ENCODE results near the gene CTPS2.

CTPS2 gene

DNA sequence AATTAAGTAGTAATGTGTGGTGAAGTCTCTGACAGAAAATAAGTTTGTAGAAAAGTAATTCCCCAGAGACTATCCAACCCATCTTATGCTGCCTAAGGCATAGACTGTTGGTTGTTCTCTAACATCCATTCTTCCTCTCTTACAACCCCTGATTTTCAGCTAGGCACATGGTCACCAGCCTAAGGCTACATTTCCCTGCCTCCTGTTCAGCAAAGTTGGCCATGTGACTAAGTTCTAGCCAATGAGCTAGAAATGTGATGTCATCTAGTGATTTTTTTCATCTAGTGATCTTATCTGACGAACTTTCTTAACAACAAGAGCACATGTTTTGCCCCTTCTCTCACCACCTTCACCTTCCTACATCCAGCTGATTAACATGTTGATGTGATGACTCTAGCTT, 164.8 kb downstream of the CTPS2 start:
- Histone ChIP-seq H3K36me3 (ENCODE audit: insufficient read depth, low read depth, low read length) (no peaks in the 10 kb centered on the region), H3K4me3 (ENCODE audit: low read length) (no peak overlapping the region), H3K9ac (ENCODE audit: low read depth, low read length) (no peak overlapping the region), H3K4me1 (ENCODE audit: insufficient read depth, low read length) (no peaks in the 10 kb centered on the region), H3K9me3 (ENCODE audit: insufficient read depth, low read depth, low read length) (no peaks in the 10 kb centered on the region), H3K27ac (ENCODE audit: low read length) (no peak overlapping the region), H3K27me3 (ENCODE audit: insufficient read depth, low read length) (no peaks in the 10 kb centered on the region)

DNA sequence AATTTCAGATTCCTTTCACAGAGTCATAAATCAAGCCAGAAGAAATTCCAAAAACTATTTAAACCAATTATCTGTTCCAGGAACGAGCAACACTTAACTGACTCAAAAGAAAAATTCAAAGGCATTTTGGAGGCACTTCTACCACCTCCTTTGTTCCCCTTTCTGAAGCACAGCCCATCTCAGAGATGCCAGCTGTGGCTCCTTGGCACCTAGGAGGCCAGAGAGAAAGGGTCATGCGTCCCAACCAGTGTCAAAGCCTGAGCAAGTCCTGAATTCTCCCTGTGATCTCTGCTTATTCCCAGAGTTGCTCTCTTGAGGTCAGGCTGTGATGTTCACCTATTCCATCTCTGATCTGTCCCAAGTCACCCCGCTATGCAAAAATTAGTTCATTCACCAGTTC, 167.5 kb downstream of the CTPS2 start:
- Histone ChIP-seq H3K4me1 (ENCODE audit: insufficient read depth, low read length) (no peaks in the 10 kb centered on the region), H3K27ac (ENCODE audit: low read length) (no peak overlapping the region), H3K27me3 (ENCODE audit: insufficient read depth, low read length) (no peaks in the 10 kb centered on the region), H3K9ac (ENCODE audit: low read depth, low read length) (no peak overlapping the region), H3K4me3 (ENCODE audit: low read length) (no peak overlapping the region), H3K36me3 (ENCODE audit: insufficient read depth, low read depth, low read length) (no peaks in the 10 kb centered on the region), H3K9me3 (ENCODE audit: insufficient read depth, low read depth, low read length) (no peaks in the 10 kb centered on the region)
